CD4-positive, alpha-beta memory T cell (primary cell): ENCODE measurements around the gene MMP11. TPM values are rescaled to one million over a fixed set of nuclear protein-coding genes. Genes with fewer than 3 reads are reported as not detected.
A peak's percentile ranks its signal among the peaks of the same experiment; 100 is the strongest.

Experiments
- CTCF ChIA-PET: fragments of 350-600 bp; sonication (Branson Sonifier 250); formaldehyde crosslinking; loops from one replicate; lab custom pipeline; 2021; ENCODE audit warnings: inconsistent platforms; ENCODE audit not compliant: partially characterized antibody; lab: Charles Lee
- POLR2A ChIA-PET: fragments of 350-600 bp; sonication (Branson Sonifier 250); formaldehyde crosslinking; loops from one replicate; lab custom pipeline; 2021; ENCODE audit not compliant: partially characterized antibody; lab: Charles Lee
- DNase-seq, 5 donors: peaks; one replicate each; pipeline versions ENCODE4 v3.0.0 to v3.0.0-alpha.2; 2020 to 2022; ENCODE audit warnings: mixed read lengths in 1 of 5
- H3K27ac ChIP-seq: one replicate; pipeline ENCODE4 v1.7.0; 2013; ENCODE audit warnings: low read depth, low read length
- H3K27me3 ChIP-seq: 2 replicates; pipeline ENCODE4 v1.7.0; 2013; ENCODE audit warnings: mild to moderate bottlenecking, low read length, moderate library complexity; ENCODE audit not compliant: insufficient read depth
- H3K36me3 ChIP-seq: 2 replicates; pipeline ENCODE4 v1.7.0; 2013; ENCODE audit warnings: mild to moderate bottlenecking, low read length, moderate library complexity; ENCODE audit not compliant: insufficient read depth
- H3K4me1 ChIP-seq: 2 replicates; pipeline ENCODE4 v1.7.0; 2013; ENCODE audit warnings: mild to moderate bottlenecking, low read length, moderate library complexity; ENCODE audit not compliant: insufficient read depth
- H3K4me3 ChIP-seq, 2 donors: one replicate each; pipeline ENCODE4 v1.7.0; 2013; ENCODE audit warnings: low read length in 2 of 2, mild to moderate bottlenecking in 1 of 2
- H3K9me3 ChIP-seq, 2 donors: one replicate each; pipeline ENCODE4 v1.7.0; 2013; ENCODE audit warnings: low read length in 2 of 2, control low read depth in 1 of 2; ENCODE audit not compliant: control insufficient read depth in 1 of 2
- H3K27ac Mint-ChIP-seq, 7 donors: one replicate each; pipeline ENCODE4 v1.8.0; 2020 to 2021; ENCODE audit warnings: mixed read lengths in 7 of 7, mild to moderate bottlenecking in 6 of 7, inconsistent platforms in 3 of 7, moderate library complexity in 3 of 7
- H3K27me3 Mint-ChIP-seq, 2 donors: one replicate each; pipeline ENCODE4 v1.8.0; 2020 to 2021; ENCODE audit warnings: mixed read lengths in 2 of 2
- H3K36me3 Mint-ChIP-seq, 2 donors: one replicate each; pipeline ENCODE4 v1.8.0; 2020 to 2021; ENCODE audit warnings: mixed read lengths in 2 of 2, inconsistent platforms in 1 of 2, mild to moderate bottlenecking in 1 of 2
- H3K4me1 Mint-ChIP-seq, 4 donors: one replicate each; pipeline ENCODE4 v1.8.0; 2020 to 2021; ENCODE audit warnings: mixed read lengths in 4 of 4, mild to moderate bottlenecking in 1 of 4
- H3K4me3 Mint-ChIP-seq, 8 donors: one replicate each; pipeline ENCODE4 v1.8.0; 2020 to 2021; ENCODE audit warnings: mixed read lengths in 8 of 8, mild to moderate bottlenecking in 7 of 8, moderate library complexity in 6 of 8, inconsistent platforms in 3 of 8
- H3K9me3 Mint-ChIP-seq, 8 donors: one replicate each; pipeline ENCODE4 v1.8.0; 2020 to 2021; ENCODE audit warnings: mixed read lengths in 8 of 8, mild to moderate bottlenecking in 5 of 8, inconsistent platforms in 3 of 8, moderate library complexity in 1 of 8
- intact Hi-C: fragments of 100-400 bp; cut with micrococcal nuclease; formaldehyde crosslinking; loops from one replicate; pipeline ENCODE4 v1.15.1; 2023
- polyA plus RNA-seq, 2 donors: library from polyadenylated mRNA; unstranded; fragments of 300-500 nt; fragmentation: Illumina TruSeq; gene quantifications; one replicate each; pipeline ENCODE4 v1.2.3, GENCODE V29; 2021
- total RNA-seq, 2 experiments: library from RNA; stranded (reverse); gene quantifications; one replicate each; pipeline ENCODE4 v1.2.3, GENCODE V29; 2021

The MMP11 gene
- total and polyA plus RNA-seq, 4 experiments from 2014 or later = 0.79 to 1.6 (median 1.1) TPM

- Mint-ChIP-seq H3K27ac (no peak overlapping the region), H3K9me3 (no peaks in the 10 kb centered on the region), H3K4me3 (no peak overlapping the region), H3K36me3 (no peaks in the 10 kb centered on the region), H3K4me1 (peaks cover 3 to 7% (median 5%) of the 10 kb centered on the region in 4 donors), H3K27me3 (no peaks in the 10 kb centered on the region)
- Histone ChIP-seq H3K27me3 (no peaks in the 10 kb centered on the region), H3K9me3 (no peaks in the 10 kb centered on the region), H3K4me1 (no peaks in the 10 kb centered on the region), H3K4me3 (no peak overlapping the region), H3K36me3 (no peaks in the 10 kb centered on the region), H3K27ac (no peak overlapping the region)
- intact Hi-C loops = no loop called here
- ChIA-PET CTCF (no interaction called here), POLR2A (no interaction called here)
- no peak for DNase-seq
Measured at GRCh38 chr22:23779731-23780130, 7.1 kb downstream of the MMP11 start.

- H3K36me3 ChIP-seq = no peaks in the 10 kb centered on the region
- POLR2A ChIA-PET = no interaction called here
- CTCF ChIA-PET = interaction anchor here (1.0 kb wide), 1 partner anchor 9 kb away, joined by 3 read pairs; no protein-coding TSS in a partner anchor
- H3K4me3 Mint-ChIP-seq = no peak overlapping the region
- H3K36me3 Mint-ChIP-seq = no peaks in the 10 kb centered on the region
- peaks cover 3 to 7% (median 5%) of the 10 kb centered on the region in 4 donors for H3K4me1 Mint-ChIP-seq
- DNase-seq = no peak
- no peaks in the 10 kb centered on the region for H3K27me3 Mint-ChIP-seq
- no peak overlapping the region for H3K27ac Mint-ChIP-seq
- intact Hi-C loops = no loop called here
- H3K9me3 Mint-ChIP-seq = no peaks in the 10 kb centered on the region
- no peaks in the 10 kb centered on the region for H3K27me3 ChIP-seq
- no peak overlapping the region for H3K4me3 ChIP-seq
- H3K4me1 ChIP-seq = no peaks in the 10 kb centered on the region
- no peaks in the 10 kb centered on the region for H3K9me3 ChIP-seq
- H3K27ac ChIP-seq = no peak overlapping the region
Measured at GRCh38 chr22:23780146-23780748, 7.6 kb downstream of the MMP11 start.

GRCh38 chr22:23781065-23781464, 8.4 kb downstream of the MMP11 start:
- intact Hi-C loops = no loop called here
- Mint-ChIP-seq H3K4me1 (peaks cover 2 to 8% (median 5%) of the 10 kb centered on the region in 4 donors), H3K9me3 (no peaks in the 10 kb centered on the region), H3K27me3 (no peaks in the 10 kb centered on the region), H3K36me3 (no peaks in the 10 kb centered on the region), H3K27ac (no peak overlapping the region), H3K4me3 (no peak overlapping the region)
- POLR2A ChIA-PET = no interaction called here
- Histone ChIP-seq H3K4me3 (no peak overlapping the region), H3K36me3 (no peaks in the 10 kb centered on the region), H3K9me3 (no peaks in the 10 kb centered on the region), H3K27ac (no peak overlapping the region), H3K4me1 (peaks cover under 1% of the 10 kb centered on the region), H3K27me3 (no peaks in the 10 kb centered on the region)
- CTCF ChIA-PET = interaction anchor here (1.0 kb wide), 1 partner anchor 10 kb away, joined by 3 read pairs; no protein-coding TSS in a partner anchor
- DNase-seq = no peak

- no peaks in the 10 kb centered on the region for H3K9me3 Mint-ChIP-seq
- peaks cover 3 to 14% (median 11%) of the 10 kb centered on the region in 4 donors for H3K4me1 Mint-ChIP-seq
- Histone ChIP-seq H3K9me3 (no peaks in the 10 kb centered on the region), H3K27ac (no peak overlapping the region), H3K36me3 (no peaks in the 10 kb centered on the region), H3K27me3 (no peaks in the 10 kb centered on the region), H3K4me1 (peaks cover 7% of the 10 kb centered on the region), H3K4me3 (no peak overlapping the region)
- ChIA-PET CTCF (interaction anchor here (1.0 kb wide), 1 partner anchor 10 kb away, joined by 3 read pairs; no protein-coding TSS in a partner anchor), POLR2A (no interaction called here)
- H3K4me3 Mint-ChIP-seq = no peak overlapping the region
- H3K36me3 Mint-ChIP-seq = no peaks in the 10 kb centered on the region
- peak overlapping the region in 1 of 7 donors; percentile 4 for H3K27ac Mint-ChIP-seq
- no peak for DNase-seq
- intact Hi-C loops = no loop called here
- H3K27me3 Mint-ChIP-seq = no peaks in the 10 kb centered on the region
Measured at GRCh38 chr22:23781511-23782183, 9.0 kb downstream of the MMP11 start.

GRCh38 chr22:23782252-23782651, 9.6 kb downstream of the MMP11 start:
- no peaks in the 10 kb centered on the region for H3K27me3 Mint-ChIP-seq
- peaks cover 4 to 16% (median 12%) of the 10 kb centered on the region in 4 donors for H3K4me1 Mint-ChIP-seq
- no peaks in the 10 kb centered on the region for H3K36me3 ChIP-seq
- H3K27ac Mint-ChIP-seq = no peak overlapping the region
- ChIA-PET CTCF (no interaction called here), POLR2A (no interaction called here)
- H3K27ac ChIP-seq = no peak overlapping the region
- DNase-seq = no peak
- H3K9me3 ChIP-seq = no peaks in the 10 kb centered on the region
- no peaks in the 10 kb centered on the region for H3K27me3 ChIP-seq
- peaks cover 0 to under 1% of the 10 kb centered on the region in 2 donors for H3K36me3 Mint-ChIP-seq
- no peak overlapping the region for H3K4me3 ChIP-seq
- H3K9me3 Mint-ChIP-seq = no peaks in the 10 kb centered on the region
- H3K4me3 Mint-ChIP-seq = no peak overlapping the region
- H3K4me1 ChIP-seq = peaks cover 7% of the 10 kb centered on the region
- intact Hi-C loops = no loop called here

GRCh38 chr22:23782703-23783102, 10.1 kb downstream of the MMP11 start:
- H3K36me3 ChIP-seq = no peaks in the 10 kb centered on the region
- Mint-ChIP-seq H3K36me3 (peaks cover 0 to 5% of the 10 kb centered on the region in 2 donors), H3K27ac (no peak overlapping the region), H3K27me3 (no peaks in the 10 kb centered on the region), H3K9me3 (no peaks in the 10 kb centered on the region), H3K4me1 (peaks cover 6 to 19% (median 15%) of the 10 kb centered on the region in 4 donors), H3K4me3 (no peak overlapping the region)
- no peak for DNase-seq
- H3K4me1 ChIP-seq = peaks cover 9% of the 10 kb centered on the region
- H3K27ac ChIP-seq = no peak overlapping the region
- ChIA-PET CTCF (no interaction called here), POLR2A (no interaction called here)
- no peaks in the 10 kb centered on the region for H3K27me3 ChIP-seq
- no peak overlapping the region for H3K4me3 ChIP-seq
- no peaks in the 10 kb centered on the region for H3K9me3 ChIP-seq
- intact Hi-C loops = no loop called here

GRCh38 chr22:23783265-23784150, 10.9 kb downstream of the MMP11 start:
- ChIA-PET CTCF (no interaction called here), POLR2A (no interaction called here)
- H3K36me3 Mint-ChIP-seq = peaks cover 0 to 5% of the 10 kb centered on the region in 2 donors
- peaks cover 9 to 27% (median 20%) of the 10 kb centered on the region in 4 donors for H3K4me1 Mint-ChIP-seq
- Histone ChIP-seq H3K4me1 (peaks cover 17% of the 10 kb centered on the region), H3K27ac (no peak overlapping the region), H3K4me3 (no peak overlapping the region), H3K9me3 (no peaks in the 10 kb centered on the region), H3K27me3 (no peaks in the 10 kb centered on the region), H3K36me3 (no peaks in the 10 kb centered on the region)
- H3K4me3 Mint-ChIP-seq = no peak overlapping the region
- H3K27me3 Mint-ChIP-seq = no peaks in the 10 kb centered on the region
- H3K27ac Mint-ChIP-seq = peak overlapping the region in 1 of 7 donors; percentile 12
- intact Hi-C loops = no loop called here
- H3K9me3 Mint-ChIP-seq = no peaks in the 10 kb centered on the region
- DNase-seq = no peak
